Aorta (tissue), 5 donors: ENCODE data around the gene CTRL. TPM values are rescaled to one million over a fixed set of nuclear protein-coding genes. Genes with fewer than 3 reads are reported as not detected.

Source experiments
- ATAC-seq: fragments of 200-7000 bp; cut with Tn5 transposase; one replicate; pipeline ENCODE4 v1.9.1; 2022; ENCODE audit warnings: moderate library complexity; ENCODE audit not compliant: low FRiP score
- DNase-seq, 2 donors: peaks; one replicate each; pipeline ENCODE4 v3.0.0-alpha.2; 2020
- H3K27ac ChIP-seq, 2 donors: one replicate each; pipeline ENCODE4 v1.5.1; 2013; ENCODE audit warnings: low read length in 2 of 2, mild to moderate bottlenecking in 2 of 2, moderate library complexity in 2 of 2, control low read depth in 1 of 2, inconsistent platforms in 1 of 2, low read depth in 1 of 2
- H3K27me3 ChIP-seq, 2 donors: one replicate each; pipeline ENCODE4 v1.6.1; 2013; ENCODE audit warnings: control low read depth in 1 of 2, low read length in 1 of 2, mild to moderate bottlenecking in 1 of 2, moderate library complexity in 1 of 2; ENCODE audit not compliant: insufficient read depth in 2 of 2, control insufficient read depth in 1 of 2
- H3K36me3 ChIP-seq, 2 donors: one replicate each; pipeline ENCODE4 v1.6.1; 2013; ENCODE audit warnings: control low read depth in 1 of 2, low read length in 1 of 2, mild to moderate bottlenecking in 1 of 2; ENCODE audit not compliant: insufficient read depth in 2 of 2, control insufficient read depth in 1 of 2
- H3K4me1 ChIP-seq, 2 donors: one replicate each; pipeline ENCODE4 v1.6.1; 2013; ENCODE audit warnings: low read length in 2 of 2, control low read depth in 1 of 2, mild to moderate bottlenecking in 1 of 2, moderate library complexity in 1 of 2; ENCODE audit not compliant: insufficient read depth in 2 of 2, control insufficient read depth in 1 of 2
- H3K4me3 ChIP-seq, 2 donors: one replicate each; pipeline ENCODE4 v1.5.1; 2013; ENCODE audit warnings: low read length in 2 of 2, control low read depth in 1 of 2, mild to moderate bottlenecking in 1 of 2
- H3K9me3 ChIP-seq: one replicate; pipeline ENCODE4 v1.6.1; 2013; ENCODE audit warnings: mild to moderate bottlenecking, low read length; ENCODE audit not compliant: control insufficient read depth
- WGBS, 2 donors: extraction: QIAGEN DNeasy Blood & Tissue Kit; methylation state at CpG; one replicate each; pipeline ENCODE4 v1.1.7; 2013; 5-methylcytosine and 5-hydroxymethylcytosine counted together
- intact Hi-C, 2 donors: fragments of 100-400 bp; cut with DNase I; formaldehyde crosslinking; loops; one replicate each; pipeline versions ENCODE4 v1.14.2 to v1.15.0; 2022
- polyA plus RNA-seq, 2 donors: library from polyadenylated mRNA; stranded (reverse); fragments of 200-250 nt; gene quantifications; one replicate each; pipeline ENCODE4 v1.2.3, GENCODE V29; 2013
- total RNA-seq, 2 donors: library from RNA; stranded (reverse); fragmentation: NEBNext Ultra II Directional; extraction: Animal tissue kit (Norgen Biotek cat#: 25700); gene quantifications; one replicate each; pipeline ENCODE4 v1.2.1, GENCODE V29; 2021
- donor health status: healthy with polysubstance abuse.
- donor health status: Bipolar disorder and iron deficiency.
- donor health status: DM: no; HTN: no; CAD: no.
- donor health status: DM: no; HTN: no; CAD: no.
- donor health status: DM: yes; HTN: yes; CAD: no.

CTRL gene
- total and polyA plus RNA-seq, 4 donors, result 0.84 to 3.5 (median 0.90) TPM; not detected in 1

DNA sequence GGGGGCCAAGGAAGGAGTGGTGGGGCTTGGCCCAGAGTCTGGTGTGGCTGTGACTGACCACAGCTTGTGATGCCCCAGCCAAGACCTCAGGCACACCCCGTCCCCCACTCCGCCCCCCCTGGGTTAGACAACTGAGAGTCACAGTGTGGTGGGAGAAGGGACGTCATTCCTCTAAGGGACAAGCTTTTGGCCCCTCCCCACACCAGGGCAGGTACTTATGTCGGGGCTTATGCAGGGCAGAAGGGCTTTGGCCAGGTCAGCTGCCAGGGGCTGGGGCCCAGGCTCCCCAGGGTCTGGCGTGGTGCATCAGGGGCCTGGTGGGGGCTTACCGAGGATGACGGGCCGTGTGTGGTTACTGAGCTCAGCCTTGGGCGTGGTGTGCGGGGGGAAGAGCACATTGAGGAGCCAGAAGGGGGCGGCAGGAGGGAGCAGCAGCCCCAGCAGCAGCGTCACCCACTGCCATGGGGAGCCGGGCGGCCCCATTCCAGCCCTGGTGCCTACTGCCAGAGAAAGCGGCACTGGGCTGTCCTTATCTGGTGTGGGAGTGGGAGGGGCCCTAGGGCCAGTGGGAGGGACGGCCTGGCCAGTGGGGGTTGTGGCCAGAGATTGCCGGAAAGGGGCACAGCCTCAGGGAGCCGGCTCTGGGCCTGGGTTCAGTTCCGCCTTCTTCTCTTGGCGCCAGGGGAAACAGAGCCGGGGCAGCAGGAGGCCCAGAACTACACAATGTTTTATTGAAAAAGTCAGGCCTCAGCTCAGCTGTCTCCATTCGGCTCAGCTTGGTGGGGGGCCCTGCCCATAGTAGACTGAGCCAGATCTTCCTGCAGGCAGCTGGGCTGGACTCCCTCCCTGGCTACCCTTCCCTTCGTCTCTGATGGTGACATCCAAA lies 12.2 kb upstream of the CTRL start, which contains the start of gene LCAT:
LCAT (minus strand) TSS at position 502 of the 886 bp plus-strand sequence; CDS start at position 483, 19 bp downstream.
- intact Hi-C loops, result no loop called here
- Histone ChIP-seq H3K9me3 (no peaks in the 10 kb centered on the region), H3K36me3 (peaks cover 4 to 28% of the 10 kb centered on the region in 2 donors), H3K27ac (peak within 1 kb of the TSS in 1 of 2 donors; percentile 53), H3K4me1 (no peaks in the 10 kb centered on the region), H3K27me3 (no peaks in the 10 kb centered on the region), H3K4me3 (no peak within 1 kb of the TSS)
- DNase-seq (peak; percentile 89 to 90), ATAC-seq (peak; percentile 82)
- 14 to 18% methylated on average over 19 to 23 of the region's 23 CpGs for WGBS, 2 donors

DNA sequence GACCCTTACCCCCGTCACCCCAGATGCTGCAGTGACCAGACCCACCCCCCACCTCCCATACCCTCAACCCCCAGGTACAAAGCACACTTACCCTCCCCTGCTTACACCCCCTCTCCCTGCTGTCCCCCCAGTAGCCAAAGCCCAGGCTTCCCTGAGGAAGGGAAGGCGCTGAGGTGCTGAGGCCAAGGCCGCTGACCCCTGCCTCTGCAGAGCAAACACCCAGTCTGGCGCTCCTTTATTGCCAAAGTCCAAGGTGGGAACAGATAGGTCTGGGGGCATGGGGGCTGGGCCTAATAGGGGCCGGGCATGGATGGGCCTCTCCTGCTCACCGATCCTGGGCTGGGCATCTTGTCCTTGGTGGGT lies 11.6 kb upstream of the CTRL start:
- no peaks in the 10 kb centered on the region for H3K9me3 ChIP-seq
- no peak for DNase-seq
- H3K4me1 ChIP-seq, result no peaks in the 10 kb centered on the region
- no peak overlapping the region for H3K4me3 ChIP-seq
- intact Hi-C loops, result no loop called here
- peak overlapping the region in 1 of 2 donors; percentile 53 for H3K27ac ChIP-seq
- ATAC-seq, result no peak
- H3K27me3 ChIP-seq, result no peaks in the 10 kb centered on the region
- WGBS, 2 donors, result 78 to 80% methylated on average over 6 of the region's 6 CpGs
- peaks cover 2 to 28% of the 10 kb centered on the region in 2 donors for H3K36me3 ChIP-seq

DNA sequence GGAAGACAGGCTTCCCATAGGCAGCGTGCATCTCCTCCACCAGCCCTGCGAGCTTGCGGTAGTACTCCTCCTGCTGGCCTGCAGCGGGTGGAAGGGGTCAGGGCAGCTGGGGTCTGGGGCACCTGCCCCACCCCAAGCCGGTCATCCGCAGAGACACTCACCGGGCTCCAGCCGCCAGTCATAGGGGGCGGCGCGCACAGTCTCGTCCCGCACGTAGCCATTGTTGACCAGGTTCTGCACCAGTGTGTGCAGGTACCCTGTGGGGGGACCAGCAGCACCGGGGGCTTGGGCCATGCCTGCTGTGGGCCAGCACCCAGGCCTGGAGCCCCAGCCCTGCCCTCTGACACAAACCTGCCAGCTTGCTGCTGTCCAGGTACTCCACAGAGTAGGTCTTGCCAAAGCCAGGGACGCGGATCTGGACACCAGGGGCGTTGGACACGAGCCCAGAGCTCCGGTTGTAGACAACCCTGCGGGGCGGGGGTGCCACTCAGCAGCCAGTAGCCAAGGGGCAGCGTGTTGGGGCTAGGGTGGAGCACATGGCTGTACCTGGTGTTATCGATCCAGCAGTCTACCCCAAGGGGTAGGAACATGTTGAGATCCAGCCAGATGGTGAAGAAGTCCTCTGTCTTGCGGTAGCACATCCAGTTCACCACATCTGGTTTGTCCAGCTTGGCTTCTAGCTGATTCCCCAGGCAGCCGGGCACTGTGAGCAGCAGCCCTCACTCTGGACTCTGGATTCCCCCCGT lies 11.0 kb upstream of the CTRL start:
- 67 to 76% methylated on average over 20 to 27 of the region's 27 CpGs for WGBS, 2 donors
- Histone ChIP-seq H3K36me3 (peaks cover 0 to 23% of the 10 kb centered on the region in 2 donors), H3K27me3 (no peaks in the 10 kb centered on the region), H3K27ac (no peak overlapping the region), H3K9me3 (no peaks in the 10 kb centered on the region), H3K4me3 (no peak overlapping the region), H3K4me1 (no peaks in the 10 kb centered on the region)
- intact Hi-C loops, result no loop called here
- ATAC-seq, result no peak
- DNase-seq, result peak in 1 of 2 donors; percentile 67

DNA sequence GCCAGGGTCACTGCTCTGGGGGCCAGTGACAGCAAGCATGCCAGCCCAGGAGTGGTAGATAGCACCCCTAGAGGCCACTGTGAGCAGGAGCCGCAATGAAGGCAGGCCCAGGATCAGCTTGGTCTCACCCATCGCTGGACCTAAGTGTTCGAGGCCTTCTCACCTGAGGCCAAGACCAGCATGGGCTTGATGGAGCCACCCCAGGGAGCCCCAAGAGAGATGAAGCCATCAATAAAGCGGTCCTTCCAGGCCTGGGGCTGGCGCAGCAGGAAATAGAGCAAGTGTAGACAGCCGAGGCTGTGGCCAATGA lies 10.5 kb upstream of the CTRL start:
- Histone ChIP-seq H3K27ac (no peak overlapping the region), H3K36me3 (peaks cover 0 to 21% of the 10 kb centered on the region in 2 donors)
- WGBS, 2 donors, result 66 to 69% methylated on average over 6 of the region's 6 CpGs

DNA sequence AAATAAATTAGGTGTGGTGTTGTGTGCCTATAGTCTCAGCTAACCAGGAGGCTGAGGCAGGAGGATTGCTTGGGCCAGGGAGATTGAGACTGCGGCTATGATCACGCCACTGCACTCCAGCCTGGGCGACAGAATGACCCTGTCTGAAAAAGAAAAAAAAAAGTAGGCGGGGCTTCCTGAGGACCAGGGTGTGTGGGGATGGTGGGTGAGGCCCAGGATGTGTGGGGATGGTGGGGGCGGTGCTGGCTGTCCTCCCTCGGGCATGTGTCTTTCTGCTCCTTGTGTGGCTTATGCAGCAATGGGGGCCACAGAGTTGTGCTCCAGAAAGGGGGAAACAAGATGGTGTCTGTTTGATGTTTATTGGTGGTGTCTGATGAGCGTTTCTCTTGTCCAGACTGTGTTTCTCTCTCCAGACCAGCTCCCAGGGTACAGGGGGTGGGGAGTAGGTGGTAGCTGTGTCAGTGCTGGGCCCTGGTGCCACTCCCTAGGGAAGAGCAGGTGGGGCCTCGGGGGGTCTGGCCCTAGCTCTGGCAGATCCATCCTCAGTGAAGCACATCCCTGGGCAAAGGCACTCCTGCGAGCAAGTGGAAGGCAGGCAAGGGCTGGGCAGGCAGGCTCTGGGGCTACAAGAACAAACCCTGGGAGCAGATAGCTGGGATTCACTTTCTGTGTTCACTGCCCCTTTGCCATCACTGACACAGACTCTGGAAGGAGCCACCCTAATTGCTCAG lies 10.0 kb upstream of the CTRL start:
- no peak for DNase-seq
- H3K4me1 ChIP-seq, result no peaks in the 10 kb centered on the region
- intact Hi-C loops, result no loop called here

More for the DNA sequence above, 10.5 kb upstream of the CTRL start:
- H3K27me3 ChIP-seq, result no peaks in the 10 kb centered on the region
- no peaks in the 10 kb centered on the region for H3K9me3 ChIP-seq
- no peak overlapping the region for H3K4me3 ChIP-seq
- ATAC-seq (no peak), DNase-seq (peak in 1 of 2 donors; percentile 78)
- no peaks in the 10 kb centered on the region for H3K4me1 ChIP-seq
- intact Hi-C loops, result no loop called here

DNA sequence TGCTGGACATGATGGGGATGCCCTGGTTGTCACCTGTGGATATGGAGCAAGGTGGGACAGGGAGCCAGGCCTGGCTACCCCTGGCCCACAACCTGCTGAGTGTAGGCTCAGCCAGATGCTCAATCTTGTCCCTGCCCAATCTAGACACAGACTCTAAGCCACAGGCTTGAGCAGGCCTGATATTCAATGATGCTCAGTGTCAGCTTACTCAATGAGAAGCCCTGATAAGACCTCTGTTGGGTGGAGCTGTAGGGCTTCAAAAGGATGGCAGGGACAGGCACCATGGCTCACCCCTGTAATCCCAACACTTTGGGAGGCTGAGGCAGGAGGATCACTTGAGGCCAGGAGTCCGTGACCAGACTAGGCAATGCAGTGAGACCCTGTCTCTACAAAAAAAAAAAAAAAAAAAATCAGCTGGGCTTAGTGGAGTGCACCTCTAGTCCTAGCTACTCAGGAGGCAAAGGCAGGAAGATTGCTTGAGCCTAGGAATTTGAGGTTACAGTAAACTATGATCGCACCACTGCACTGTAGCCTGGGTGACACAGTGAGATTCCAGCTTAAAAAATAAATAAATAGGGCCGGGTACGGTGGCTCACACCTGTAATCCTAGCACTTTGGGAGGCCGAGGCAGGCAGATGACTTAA lies 8.9 kb upstream of the CTRL start:
- no peak for DNase-seq
- Histone ChIP-seq H3K27ac (no peak overlapping the region), H3K27me3 (no peaks in the 10 kb centered on the region), H3K4me1 (no peaks in the 10 kb centered on the region), H3K4me3 (no peak overlapping the region), H3K36me3 (peaks cover 0 to 6% of the 10 kb centered on the region in 2 donors), H3K9me3 (no peaks in the 10 kb centered on the region)
- ATAC-seq, result no peak
- WGBS, 2 donors, result 89 to 91% methylated on average over 5 of the region's 5 CpGs
- intact Hi-C loops, result no loop called here

More for the DNA sequence above, 10.0 kb upstream of the CTRL start:
- Histone ChIP-seq H3K9me3 (no peaks in the 10 kb centered on the region), H3K36me3 (peaks cover 0 to 16% of the 10 kb centered on the region in 2 donors), H3K27me3 (no peaks in the 10 kb centered on the region), H3K27ac (no peak overlapping the region), H3K4me3 (no peak overlapping the region)
- ATAC-seq, result no peak
- 77 to 78% methylated on average over 9 of the region's 9 CpGs for WGBS, 2 donors

DNA sequence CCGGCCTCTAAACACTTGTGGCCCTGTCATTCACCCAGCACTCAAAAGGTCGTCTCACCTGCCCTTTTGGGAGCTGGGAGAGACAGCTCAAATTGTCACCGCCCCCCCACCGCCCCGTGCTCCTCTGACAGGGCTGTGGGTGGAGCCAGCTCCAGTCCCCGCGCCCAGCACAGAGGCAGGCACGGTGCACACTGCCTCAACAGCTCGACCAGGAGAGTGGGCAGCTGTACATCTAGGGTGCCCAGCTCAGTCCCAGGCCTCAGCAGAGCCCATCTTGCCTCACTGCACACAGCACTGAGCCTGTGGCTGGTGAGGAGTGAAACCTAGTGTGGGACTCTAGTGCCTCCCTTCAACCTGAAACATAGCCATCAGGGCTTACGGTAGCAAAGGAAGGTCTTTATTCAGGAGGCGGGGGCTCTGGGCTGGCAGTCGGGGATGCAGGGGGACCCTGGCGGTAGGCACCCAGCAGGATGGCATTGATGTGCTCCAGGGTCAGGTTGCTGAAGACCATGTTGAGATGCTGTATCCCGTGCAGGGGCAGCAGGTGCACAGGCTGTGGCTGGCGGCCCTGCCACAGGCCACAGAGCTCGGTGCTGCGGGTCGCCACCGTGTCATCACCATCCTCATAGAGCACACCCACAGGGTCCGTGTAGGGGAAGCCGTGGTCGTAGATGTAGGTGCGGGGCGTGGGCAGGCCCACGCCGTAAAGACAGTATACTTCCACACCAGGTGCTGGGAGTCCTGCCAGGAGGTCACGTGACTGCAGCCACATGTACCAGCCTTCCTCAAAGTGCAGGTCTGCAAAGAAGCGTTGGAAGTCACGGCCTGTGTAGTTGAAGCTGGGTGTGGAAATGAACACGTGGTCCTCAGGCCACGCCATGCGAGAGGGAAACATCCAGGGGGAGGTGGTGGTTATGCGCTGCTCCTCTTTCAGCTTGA lies 8.1 kb upstream of the CTRL start:
- peaks cover 0 to 6% of the 10 kb centered on the region in 2 donors for H3K36me3 ChIP-seq

More for the DNA sequence above, 8.1 kb upstream of the CTRL start:
- no peaks in the 10 kb centered on the region for H3K27me3 ChIP-seq
- WGBS, 2 donors, result 74% methylated on average over 33 of the region's 33 CpGs
- no peak overlapping the region for H3K27ac ChIP-seq
- intact Hi-C loops, result no loop called here
- no peak overlapping the region for H3K4me3 ChIP-seq
- peak in 1 of 2 donors; percentile 71 for DNase-seq
- H3K4me1 ChIP-seq, result no peaks in the 10 kb centered on the region
- H3K9me3 ChIP-seq, result no peaks in the 10 kb centered on the region
- ATAC-seq, result no peak
